Measurements from ENCODE around the gene ELMO1.

- TF ChIP-seq POLR2A (IDR thresholded peaks at IDR 0.05) (no peak), POLR2AphosphoS5 (IDR thresholded peaks at IDR 0.05) (no peak), EP300 (IDR thresholded peaks at IDR 0.05; ENCODE audit: low read depth) (no peak)
- TF ChIP-seq, protein P1, sequence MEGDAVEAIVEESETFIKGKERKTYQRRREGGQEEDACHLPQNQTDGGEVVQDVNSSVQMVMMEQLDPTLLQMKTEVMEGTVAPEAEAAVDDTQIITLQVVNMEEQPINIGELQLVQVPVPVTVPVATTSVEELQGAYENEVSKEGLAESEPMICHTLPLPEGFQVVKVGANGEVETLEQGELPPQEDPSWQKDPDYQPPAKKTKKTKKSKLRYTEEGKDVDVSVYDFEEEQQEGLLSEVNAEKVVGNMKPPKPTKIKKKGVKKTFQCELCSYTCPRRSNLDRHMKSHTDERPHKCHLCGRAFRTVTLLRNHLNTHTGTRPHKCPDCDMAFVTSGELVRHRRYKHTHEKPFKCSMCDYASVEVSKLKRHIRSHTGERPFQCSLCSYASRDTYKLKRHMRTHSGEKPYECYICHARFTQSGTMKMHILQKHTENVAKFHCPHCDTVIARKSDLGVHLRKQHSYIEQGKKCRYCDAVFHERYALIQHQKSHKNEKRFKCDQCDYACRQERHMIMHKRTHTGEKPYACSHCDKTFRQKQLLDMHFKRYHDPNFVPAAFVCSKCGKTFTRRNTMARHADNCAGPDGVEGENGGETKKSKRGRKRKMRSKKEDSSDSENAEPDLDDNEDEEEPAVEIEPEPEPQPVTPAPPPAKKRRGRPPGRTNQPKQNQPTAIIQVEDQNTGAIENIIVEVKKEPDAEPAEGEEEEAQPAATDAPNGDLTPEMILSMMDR (IDR thresholded peaks at IDR 0.05): no peak
Observed at GRCh38 chr7:37104822-37105518, 343.7 kb downstream of the ELMO1 start.

All from transverse colon (tissue), 4 donors.